K562 (cell line): ENCODE measurements around the gene OVCH2. TPM values are rescaled to one million over a fixed set of nuclear protein-coding genes. Genes with fewer than 3 reads are reported as not detected.

Experiments
- ATAC-seq: fragments of 200-7000 bp; cut with Tn5 transposase; 3 replicates; pipeline ENCODE4 v1.9.1; 2020; ENCODE audit warnings: moderate library complexity
- BruUV-seq: library from RNA; stranded (reverse); fragments of 400-500 nt; replicated peaks from 2 replicates; lab custom pipeline; 2021; lab: Mats Ljungman, UMichigan
- CTCF ChIA-PET: fragments of 300-600 bp; formaldehyde crosslinking; extraction: SDS; loops from one replicate; lab custom pipeline; 2021; ENCODE audit warnings: low intra/inter-chr PET ratio; lab: Yijun Ruan, JAX
- POLR2A ChIA-PET: fragments of 300-600, 350-650 bp; sonication (Branson Sonifier 250); formaldehyde crosslinking; extraction: SDS; loops from one replicate; lab custom pipeline; 2021; ENCODE audit warnings: antibody characterized with exemption, inconsistent platforms; lab: Yijun Ruan, JAX
- DNase-seq, 4 experiments: peaks; one replicate each; pipeline versions ENCODE4 v3.0.0 to v3.0.0-alpha.2; 2011 to 2018; ENCODE audit warnings: low spot score in 3 of 4, mixed read lengths in 3 of 4; ENCODE audit errors: extremely low read depth in 1 of 4
- FAIRE-seq: peaks from 2 replicates; lab custom pipeline; 2011; peaks lifted over from hg19 to GRCh38; lab: Jason Lieb, UNC
- H2AFZ ChIP-seq: 2 replicates; pipeline ENCODE4 v1.6.0; 2011; ENCODE audit warnings: low read depth, low read length, control low read depth, inconsistent platforms
- H3K27ac ChIP-seq: fragments of 200-600 bp; 3 replicates; pipeline ENCODE4 v1.8.0; 2011; ENCODE audit warnings: low read depth, mild to moderate bottlenecking, control low read depth, inconsistent platforms, low read length, moderate library complexity, mixed read lengths; ENCODE audit errors: extremely low read depth
- H3K27me3 ChIP-seq, 2 experiments: fragments of 300-600 bp in 1 of 2; 2 replicates in 1 of 2; 3 replicates in 1 of 2; pipeline versions ENCODE4 v1.6.0 to v1.8.0; 2011; ENCODE audit warnings: inconsistent platforms in 2 of 2, low read length in 2 of 2, mild to moderate bottlenecking in 1 of 2, mixed read lengths in 1 of 2, moderate library complexity in 1 of 2; ENCODE audit not compliant: control insufficient read depth in 2 of 2, insufficient read depth in 2 of 2
- H3K36me3 ChIP-seq: fragments of 300-600 bp; 3 replicates; pipeline ENCODE4 v1.8.0; 2011; ENCODE audit warnings: mild to moderate bottlenecking, low read length, inconsistent platforms; ENCODE audit not compliant: control insufficient read depth, insufficient read depth
- H3K4me1 ChIP-seq, 2 experiments: fragments of 200-600 bp in 1 of 2; replicated peaks in 1 of 2; 2 replicates in 1 of 2; 3 replicates in 1 of 2; pipeline versions ENCODE4 v1.5.1 to v1.8.0; 2011; ENCODE audit warnings: inconsistent platforms in 2 of 2, low read length in 2 of 2, mild to moderate bottlenecking in 1 of 2, mixed read lengths in 1 of 2, moderate library complexity in 1 of 2; ENCODE audit not compliant: control insufficient read depth in 2 of 2, insufficient read depth in 2 of 2
- H3K4me2 ChIP-seq: 2 replicates; pipeline ENCODE4 v1.6.1; 2011; ENCODE audit warnings: low read length, control low read depth, inconsistent platforms, mixed read lengths; ENCODE audit not compliant: insufficient read depth
- H3K4me3 ChIP-seq: fragments of 200-600 bp; sonication (generic), shearing (Covaris generic); 2 replicates; pipeline ENCODE4 v1.5.1; 2016; ENCODE audit warnings: control low read depth, inconsistent platforms
- H3K79me2 ChIP-seq: fragments of 200-600 bp; 3 replicates; pipeline ENCODE4 v1.8.0; 2011; ENCODE audit warnings: low read length, inconsistent platforms; ENCODE audit not compliant: control insufficient read depth, insufficient read depth
- H3K9ac ChIP-seq, 2 experiments: 2 replicates each; pipeline versions ENCODE4 v1.6.0 to v1.6.1; 2011; ENCODE audit warnings: low read depth in 2 of 2, low read length in 2 of 2, control low read depth in 1 of 2, inconsistent platforms in 1 of 2, mild to moderate bottlenecking in 1 of 2, mixed read lengths in 1 of 2; ENCODE audit not compliant: insufficient read depth in 1 of 2
- H3K9me1 ChIP-seq: one replicate; pipeline ENCODE4 v1.6.0; 2011; ENCODE audit warnings: inconsistent platforms, mild to moderate bottlenecking, low read length, moderate library complexity; ENCODE audit not compliant: control insufficient read depth, insufficient read depth
- H3K9me3 ChIP-seq: replicated peaks from 2 replicates; pipeline ENCODE4 v1.5.1; 2011; ENCODE audit warnings: low read depth, low read length, inconsistent platforms; ENCODE audit not compliant: control insufficient read depth, insufficient read depth
- H4K20me1 ChIP-seq: replicated peaks from 2 replicates; pipeline ENCODE4 v1.6.1; 2011; ENCODE audit warnings: low read length, inconsistent platforms, mixed read lengths; ENCODE audit not compliant: control insufficient read depth, insufficient read depth
- CBFA2T2 ChIP-seq: fragments of 450-650 bp; conservative IDR thresholded peaks from 2 replicates; pipeline ENCODE4 v1.6.1; 2017; ENCODE audit warnings: mild to moderate bottlenecking
- CBFB ChIP-seq: sonication (generic); formaldehyde crosslinking; IDR thresholded peaks from 2 replicates; pipeline ENCODE4 v1.4.0; 2020; ENCODE audit warnings: mild to moderate bottlenecking, missing genetic modification reagents
- CEBPB ChIP-seq: fragments of 450-650 bp; IDR thresholded peaks from 2 replicates; pipeline ENCODE4 v1.6.1; 2016; ENCODE audit warnings: missing genetic modification characterization, missing compliant biosample characterization
- EGR1 ChIP-seq: fragments of 450-650 bp; conservative IDR thresholded peaks from 2 replicates; pipeline ENCODE4 v1.6.1; 2017; ENCODE audit warnings: mild to moderate bottlenecking
- GTF2A2 ChIP-seq: IDR thresholded peaks from 2 replicates; pipeline ENCODE4 v1.6.1; 2016; ENCODE audit warnings: mild to moderate bottlenecking, missing genetic modification characterization, missing compliant biosample characterization
- HLTF ChIP-seq: fragments of 450-650 bp; IDR thresholded peaks from 2 replicates; pipeline ENCODE4 v1.6.1; 2016
- KLF1 ChIP-seq: fragments of 450-650 bp; IDR thresholded peaks from 2 replicates; pipeline ENCODE4 v1.6.1; 2016; ENCODE audit warnings: missing genetic modification characterization, missing compliant biosample characterization
- MAX ChIP-seq: sonication (generic); formaldehyde crosslinking; IDR thresholded peaks from 2 replicates; pipeline ENCODE4 v1.9.0; 2022; ENCODE audit warnings: mild to moderate bottlenecking, missing genetic modification reagents
- MITF ChIP-seq: IDR thresholded peaks from 2 replicates; pipeline ENCODE4 v1.6.1; 2014; ENCODE audit warnings: antibody characterized with exemption
- PRMT5 ChIP-seq: sonication (generic); formaldehyde crosslinking; IDR thresholded peaks from 2 replicates; pipeline ENCODE4 v1.5.0; 2020; ENCODE audit warnings: missing genetic modification reagents
- SMAD1 ChIP-seq: fragments of 150-350 bp; IDR thresholded peaks from 2 replicates; pipeline ENCODE4 v1.6.1; 2014; ENCODE audit warnings: low read length, low read depth; ENCODE audit not compliant: partially characterized antibody
- TBP ChIP-seq: optimal IDR thresholded peaks from 2 replicates; pipeline ENCODE3; 2011; ENCODE audit warnings: low read depth, low read length, improper control_type of control experiment
- ZBTB12 ChIP-seq: fragments of 250-450 bp; sonication (Bioruptor Pico); IDR thresholded peaks from 2 replicates; pipeline ENCODE4 v1.4.0; 2020
- ZC3H4 ChIP-seq: sonication (generic); formaldehyde crosslinking; IDR thresholded peaks from 2 replicates; pipeline ENCODE4 v1.9.0; 2021; ENCODE audit warnings: missing genetic modification reagents, borderline replicate concordance
- ZNF174 ChIP-seq: fragments of 250-450 bp; sonication (Bioruptor Pico); IDR thresholded peaks from 2 replicates; pipeline ENCODE4 v1.4.0; 2020; ENCODE audit warnings: mild to moderate bottlenecking
- ZNF3 ChIP-seq: fragments of 250-450 bp; sonication (Bioruptor Pico); IDR thresholded peaks from 2 replicates; pipeline ENCODE4 v1.5.0; 2021; ENCODE audit warnings: mild to moderate bottlenecking, moderate library complexity
- ZNF609 ChIP-seq: sonication (generic); formaldehyde crosslinking; IDR thresholded peaks from 2 replicates; pipeline ENCODE4 v1.8.1; 2023; ENCODE audit warnings: missing genetic modification reagents, mild to moderate bottlenecking, borderline replicate concordance
- WGBS: fragments of 100-300 bp; shearing (Covaris generic); methylation state at CpG from one replicate; pipeline ENCODE4 v1.1.6; 2016; ENCODE audit warnings: low coverage, mixed read lengths; ENCODE audit not compliant: insufficient coverage; ENCODE audit errors: missing lambda C conversion rate; 5-methylcytosine and 5-hydroxymethylcytosine counted together
- in situ Hi-C: fragments of 300-500 bp; cut with MboI; formaldehyde crosslinking; loops from 4 replicates; pipeline ENCODE4 v1.15.0; 2018; ENCODE audit warnings: inconsistent platforms, mixed read lengths
- intact Hi-C: fragments of 100-400 bp; cut with micrococcal nuclease; formaldehyde crosslinking; loops from 2 replicates; pipeline ENCODE4 v1.14.2; 2022
- polyA plus RNA-seq, 8 experiments: library from polyadenylated mRNA; depleted of rRNA in 4 of 8; stranded (reverse) in 5 of 8; unstranded in 3 of 8; fragments of >200 nt; fragmentation: Nextera tagmentation in 2 of 8; fragmentation: Illumina TruSeq in 1 of 8; extraction: Ambion mirVana in 2 of 8; extraction: Trizol in 1 of 8; gene quantifications; 2 replicates each; pipeline versions ENCODE4 v1.2.1 to v1.2.3, GENCODE V29; 2011 to 2014; ENCODE audit warnings: inconsistent platforms in 1 of 8, missing spikeins in 1 of 8
- total RNA-seq, 7 experiments: library from RNA; depleted of rRNA in 6 of 7; stranded (reverse); fragments of >200 nt in 6 of 7; fragmentation: Illumina TruSeq in 2 of 7; extraction: Trizol in 2 of 7; gene quantifications; 2 replicates each; pipeline versions ENCODE4 v1.2.1 to v1.2.3, GENCODE V29; 2011 to 2021; ENCODE audit warnings: low replicate concordance in 1 of 7

The OVCH2 gene
- total and polyA plus RNA-seq, 9 of the 15 experiments (the other 6 are each of a cell fraction or from before 2014, with no cell fraction given), result not detected

DNA sequence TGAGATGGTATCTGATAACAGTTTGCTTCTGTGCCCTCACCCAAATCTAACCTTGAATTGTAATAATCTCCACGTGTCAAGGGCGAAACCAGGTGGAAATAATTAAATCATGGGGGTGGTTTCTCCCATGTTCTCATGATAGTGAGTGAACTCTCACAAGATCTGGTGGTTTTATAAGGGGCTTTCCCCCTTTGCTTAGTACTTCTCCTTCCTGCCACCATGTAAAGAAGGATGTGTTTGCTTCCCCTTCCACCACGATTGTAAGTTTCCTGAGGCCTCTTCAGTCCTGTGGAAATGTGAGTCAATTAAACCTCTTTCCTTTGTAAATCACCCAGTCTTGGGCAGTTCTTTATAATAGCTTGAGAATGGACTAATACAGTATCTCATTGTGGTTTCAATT lies 8.5 kb upstream of the OVCH2 start:
- ChIA-PET POLR2A (no interaction called here), CTCF (no interaction called here)
- DNase-seq, result no peak
- Histone ChIP-seq H3K9me1 (no peaks in the 10 kb centered on the region), H3K4me2 (no peak overlapping the region), H2AFZ (no peak overlapping the region), H3K4me3 (no peak overlapping the region), H3K36me3 (no peaks in the 10 kb centered on the region), H3K79me2 (no peaks in the 10 kb centered on the region), H3K27me3 (no peaks in the 10 kb centered on the region), H3K4me1 (no peaks in the 10 kb centered on the region), H3K9me3 (no peaks in the 10 kb centered on the region), H3K9ac (no peak overlapping the region), H4K20me1 (no peaks in the 10 kb centered on the region), H3K27ac (no peak overlapping the region)
- in situ Hi-C loops (no loop called here), intact Hi-C loops (no loop called here)
- no peak for FAIRE-seq
- no peak for TF ChIP-seq PRMT5 (CRISPR knock-in tag)
- TF ChIP-seq TBP, result no peak
- no peak for TF ChIP-seq HLTF
- no peak for TF ChIP-seq ZNF3
- no peak for TF ChIP-seq MITF
- TF ChIP-seq ZBTB12 (CRISPR knock-in tag), result no peak
- TF ChIP-seq ZNF174, result no peak
- TF ChIP-seq KLF1 (tag), result no peak
- TF ChIP-seq SMAD1, result no peak
- no peak for TF ChIP-seq GTF2A2 (tag)
- TF ChIP-seq ZC3H4 (CRISPR knock-in tag), result no peak
- no peak for TF ChIP-seq MAX
- no peak for TF ChIP-seq CBFB (CRISPR knock-in tag)
- TF ChIP-seq EGR1, result no peak
- no peak for TF ChIP-seq CBFA2T2
- TF ChIP-seq CEBPB (tag), result no peak
- no peak for TF ChIP-seq ZNF609 (CRISPR knock-in tag)
- BruUV-seq, result no TSS peak
- WGBS, result 0% methylated on average over 3 of the region's 3 CpGs
- ATAC-seq, result no peak
